ENCODE data around the gene KCTD13. TPM values are rescaled to one million over a fixed set of nuclear protein-coding genes. Genes with fewer than 3 reads are reported as not detected.
A peak's percentile ranks its signal among the peaks of the same experiment; 100 is the strongest.

Gene KCTD13
- total and polyA plus RNA-seq, 4 donors = 5.3 to 31.4 (median 22.9) TPM

DNA sequence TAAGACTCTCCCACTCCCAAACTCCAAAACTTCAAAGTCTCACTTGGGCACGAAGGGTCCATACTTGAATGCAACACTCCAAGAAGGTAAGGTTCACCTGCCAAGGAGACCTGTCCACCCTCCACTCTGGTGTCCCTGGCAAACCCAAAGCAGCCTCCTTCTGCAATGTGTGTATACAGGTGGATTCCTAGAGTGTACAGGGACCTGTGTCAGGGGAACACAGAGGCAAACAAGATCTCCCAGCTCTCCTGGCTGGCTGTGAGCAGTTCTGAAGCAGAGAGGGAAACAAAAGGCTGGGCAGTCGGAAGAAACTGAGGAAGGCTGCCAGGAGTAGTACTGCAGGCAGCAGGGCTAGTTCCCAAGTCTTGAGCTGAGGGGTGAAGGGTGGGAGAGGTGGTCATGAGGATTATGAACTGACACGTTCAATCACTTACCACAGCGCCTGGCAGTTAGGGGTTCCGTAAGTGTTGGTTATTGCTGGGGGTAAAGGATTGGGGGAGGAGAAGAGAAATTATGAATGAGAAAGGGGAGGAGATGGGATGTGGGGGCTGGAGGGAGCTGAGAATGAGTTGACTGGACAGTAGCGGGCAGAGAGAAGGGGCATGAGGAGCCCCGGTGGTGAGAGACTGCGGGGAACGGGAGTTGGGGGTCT is 795 bp downstream of the KCTD13 start:
- ATAC-seq (ENCODE audit: low FRiP score) (no peak), DNase-seq (peak in 1 of 2 donors; percentile 2)
- WGBS, 2 donors = 7 to 8% methylated on average over 9 of the region's 9 CpGs
- intact Hi-C loops (cut with DNase I) = loop anchor here in 1 of 2 donors (5.0 kb wide), 1 partner anchor 37 kb away; the partner anchor contains the start of gene TMEM219
- H3K27ac ChIP-seq (ENCODE audit: low read depth in 1 of 2, low read length in 2 of 2) = no peak overlapping the region
- peaks cover 0 to 3% of the 10 kb centered on the region in 2 donors for H3K36me3 ChIP-seq (ENCODE audit: control insufficient read depth in 1 of 2, insufficient read depth in 2 of 2, low read length in 1 of 2)
- H3K4me3 ChIP-seq (ENCODE audit: low read length in 2 of 2) = peak overlapping the region; percentile 80 to 85
- H3K27me3 ChIP-seq (ENCODE audit: control insufficient read depth in 1 of 2, insufficient read depth in 2 of 2, low read length in 1 of 2) = no peaks in the 10 kb centered on the region
- no peaks in the 10 kb centered on the region for H3K4me1 ChIP-seq (ENCODE audit: control insufficient read depth in 1 of 2, insufficient read depth in 2 of 2, low read length in 2 of 2)
- no peaks in the 10 kb centered on the region for H3K9me3 ChIP-seq (ENCODE audit: control insufficient read depth, low read length)

DNA sequence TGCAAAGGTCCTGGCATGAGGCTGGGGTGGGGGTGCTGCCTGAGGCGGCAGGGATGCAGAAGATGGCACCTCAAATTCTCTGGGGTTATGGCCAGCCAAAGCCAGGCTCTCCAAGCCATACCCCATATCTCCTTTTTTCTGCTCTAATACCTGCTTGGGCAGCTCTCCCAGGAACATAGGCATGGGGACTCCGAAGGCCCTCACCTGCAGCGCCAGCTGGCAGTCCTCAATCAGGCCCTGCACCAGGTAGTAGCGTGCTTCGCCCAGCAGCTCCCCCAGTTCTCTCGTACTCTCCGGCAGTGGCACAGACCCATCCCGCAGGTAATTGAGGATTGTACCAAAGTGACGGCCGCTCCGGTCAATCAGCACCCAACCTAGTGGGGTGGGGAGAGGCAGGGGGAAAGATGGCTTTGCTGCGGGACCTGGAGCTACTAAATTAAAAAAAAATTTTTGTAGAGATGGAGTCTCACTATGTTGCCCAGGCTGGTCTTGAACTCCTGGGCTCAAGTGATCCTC is 3.0 kb downstream of the KCTD13 start:
- 93 to 95% methylated on average over 12 of the region's 12 CpGs for WGBS, 2 donors
- DNase-seq = peak in 1 of 2 donors; percentile 37
- Histone ChIP-seq H3K27ac (ENCODE audit: low read depth in 1 of 2, low read length in 2 of 2) (no peak overlapping the region), H3K4me3 (ENCODE audit: low read length in 2 of 2) (no peak overlapping the region), H3K4me1 (ENCODE audit: control insufficient read depth in 1 of 2, insufficient read depth in 2 of 2, low read length in 2 of 2) (no peaks in the 10 kb centered on the region), H3K9me3 (ENCODE audit: control insufficient read depth, low read length) (no peaks in the 10 kb centered on the region), H3K36me3 (ENCODE audit: control insufficient read depth in 1 of 2, insufficient read depth in 2 of 2, low read length in 1 of 2) (peaks cover 0 to 3% of the 10 kb centered on the region in 2 donors), H3K27me3 (ENCODE audit: control insufficient read depth in 1 of 2, insufficient read depth in 2 of 2, low read length in 1 of 2) (no peaks in the 10 kb centered on the region)
- intact Hi-C loops (cut with DNase I) = no loop called here
- no peak for ATAC-seq (ENCODE audit: low FRiP score)

DNA sequence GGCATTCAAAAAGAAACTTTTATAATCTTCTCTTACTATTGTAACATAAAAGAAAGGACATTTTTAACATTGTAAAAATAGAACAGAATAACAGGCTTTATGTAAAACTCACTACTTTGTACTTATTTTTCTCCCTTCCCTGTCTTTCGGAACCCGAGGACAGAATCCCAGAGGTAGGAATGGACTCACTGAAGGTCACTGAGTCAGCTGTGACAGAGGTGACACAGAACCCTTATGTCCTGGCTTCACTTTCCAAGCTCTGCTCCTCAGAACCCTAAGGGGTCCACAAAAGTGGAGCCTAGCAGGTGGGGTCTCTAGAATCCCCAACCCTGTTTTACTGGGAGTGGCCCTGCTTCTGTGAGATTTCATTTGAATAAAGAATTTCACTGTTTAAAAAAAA is 3.7 kb downstream of the KCTD13 start:
- WGBS, 2 donors = 79 to 80% methylated on average over 2 of the region's 2 CpGs
- intact Hi-C loops (cut with DNase I) = no loop called here
- DNase-seq (no peak), ATAC-seq (ENCODE audit: low FRiP score) (no peak)
- no peaks in the 10 kb centered on the region for H3K9me3 ChIP-seq (ENCODE audit: control insufficient read depth, low read length)
- no peak overlapping the region for H3K4me3 ChIP-seq (ENCODE audit: low read length in 2 of 2)
- no peak overlapping the region for H3K27ac ChIP-seq (ENCODE audit: low read depth in 1 of 2, low read length in 2 of 2)
- no peaks in the 10 kb centered on the region for H3K4me1 ChIP-seq (ENCODE audit: control insufficient read depth in 1 of 2, insufficient read depth in 2 of 2, low read length in 2 of 2)
- no peaks in the 10 kb centered on the region for H3K27me3 ChIP-seq (ENCODE audit: control insufficient read depth in 1 of 2, insufficient read depth in 2 of 2, low read length in 1 of 2)
- peaks cover 0 to 3% of the 10 kb centered on the region in 2 donors for H3K36me3 ChIP-seq (ENCODE audit: control insufficient read depth in 1 of 2, insufficient read depth in 2 of 2, low read length in 1 of 2)

DNA sequence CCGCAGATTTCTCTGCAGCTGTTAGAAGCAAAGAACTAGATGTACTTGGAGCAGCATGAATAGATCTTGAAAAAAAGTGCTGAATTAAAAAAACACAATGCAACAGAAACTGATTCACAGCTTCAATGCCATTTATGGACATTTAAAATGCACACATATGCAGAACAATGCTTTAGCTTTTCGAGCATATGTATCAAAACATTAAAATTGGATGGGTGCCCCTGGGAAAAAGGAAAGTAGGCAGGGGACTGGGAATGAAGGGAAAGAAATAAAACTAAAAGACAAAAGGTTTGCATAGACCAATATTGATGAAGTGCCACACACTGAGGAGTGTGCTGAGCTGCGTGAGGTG is 5.0 kb downstream of the KCTD13 start:
- DNase-seq (no peak), ATAC-seq (ENCODE audit: low FRiP score) (no peak)
- Histone ChIP-seq H3K36me3 (ENCODE audit: control insufficient read depth in 1 of 2, insufficient read depth in 2 of 2, low read length in 1 of 2) (peaks cover 0 to 3% of the 10 kb centered on the region in 2 donors), H3K9me3 (ENCODE audit: control insufficient read depth, low read length) (no peaks in the 10 kb centered on the region), H3K27ac (ENCODE audit: low read depth in 1 of 2, low read length in 2 of 2) (no peak overlapping the region), H3K27me3 (ENCODE audit: control insufficient read depth in 1 of 2, insufficient read depth in 2 of 2, low read length in 1 of 2) (no peaks in the 10 kb centered on the region), H3K4me1 (ENCODE audit: control insufficient read depth in 1 of 2, insufficient read depth in 2 of 2, low read length in 2 of 2) (no peaks in the 10 kb centered on the region), H3K4me3 (ENCODE audit: low read length in 2 of 2) (no peak overlapping the region)
- intact Hi-C loops (cut with DNase I) = no loop called here
- WGBS, 2 donors = 33 to 44% methylated on average over 3 of the region's 3 CpGs

DNA sequence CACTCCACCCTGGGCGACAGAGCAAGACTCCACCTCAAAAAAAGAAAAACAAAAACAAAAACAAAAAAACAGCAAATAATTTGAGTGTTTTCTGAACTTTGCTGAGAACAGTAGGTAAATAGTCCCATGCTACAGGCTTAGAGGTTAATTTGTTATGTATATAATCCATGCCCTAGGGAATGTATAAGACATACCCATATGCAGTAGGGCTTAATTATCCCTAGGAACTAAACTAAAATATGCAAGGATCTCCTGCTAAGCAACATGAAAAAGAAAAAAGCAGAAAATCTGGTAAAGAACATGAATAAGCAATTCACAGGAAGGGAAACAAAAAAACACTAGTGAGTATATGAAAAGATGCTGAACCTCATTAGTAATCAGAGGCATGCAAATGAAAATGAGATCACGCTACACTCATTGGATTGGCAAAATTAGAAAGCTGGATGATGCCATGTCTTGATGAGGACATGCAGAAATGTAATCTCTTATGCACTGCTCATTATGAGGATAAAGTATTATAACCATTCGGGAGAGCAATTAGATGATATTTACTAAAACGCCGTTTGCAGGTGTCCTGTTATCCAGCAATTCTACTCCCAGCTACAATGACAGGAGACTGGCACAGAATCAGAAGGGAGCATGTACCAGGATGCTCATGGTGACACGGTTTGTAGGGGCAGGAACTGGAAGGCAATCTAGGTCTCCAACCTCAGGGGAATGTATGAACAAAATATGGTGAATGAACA is 5.6 kb downstream of the KCTD13 start:
- Histone ChIP-seq H3K4me3 (ENCODE audit: low read length in 2 of 2) (no peak overlapping the region), H3K27ac (ENCODE audit: low read depth in 1 of 2, low read length in 2 of 2) (no peak overlapping the region)
- peak in 1 of 2 donors; percentile 10 for DNase-seq

DNA sequence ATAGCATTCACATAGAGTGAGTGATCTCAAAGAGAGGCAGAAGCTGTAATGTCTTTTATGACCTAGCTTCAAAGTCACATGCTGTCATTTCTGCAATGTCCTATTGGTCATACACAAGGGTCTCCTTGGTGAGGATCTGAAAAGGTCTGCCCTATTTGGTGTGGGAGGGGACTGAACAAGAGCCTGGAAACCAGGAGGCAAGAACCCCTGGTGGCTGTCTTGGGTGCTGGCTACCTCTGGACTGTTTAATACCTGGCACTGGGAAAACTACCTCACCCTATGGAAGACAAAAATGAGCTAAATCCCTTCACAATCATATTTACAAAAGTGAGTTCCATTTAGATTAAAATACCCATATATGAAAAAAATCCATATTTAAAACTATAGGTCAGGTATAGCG is 9.0 kb downstream of the KCTD13 start:
- Histone ChIP-seq H3K4me3 (ENCODE audit: low read length in 2 of 2) (no peak overlapping the region), H3K9me3 (ENCODE audit: control insufficient read depth, low read length) (no peaks in the 10 kb centered on the region), H3K27me3 (ENCODE audit: control insufficient read depth in 1 of 2, insufficient read depth in 2 of 2, low read length in 1 of 2) (no peaks in the 10 kb centered on the region), H3K27ac (ENCODE audit: low read depth in 1 of 2, low read length in 2 of 2) (no peak overlapping the region), H3K4me1 (ENCODE audit: control insufficient read depth in 1 of 2, insufficient read depth in 2 of 2, low read length in 2 of 2) (no peaks in the 10 kb centered on the region), H3K36me3 (ENCODE audit: control insufficient read depth in 1 of 2, insufficient read depth in 2 of 2, low read length in 1 of 2) (peaks cover 0 to 3% of the 10 kb centered on the region in 2 donors)
- WGBS, 2 donors = 99 to 100% methylated on average over 1 of the region's 1 CpG
- DNase-seq (no peak), ATAC-seq (ENCODE audit: low FRiP score) (no peak)
- intact Hi-C loops (cut with DNase I) = loop anchor here in 1 of 2 donors (5.0 kb wide), 1 partner anchor 95 kb away; the partner anchor contains the start of gene DOC2A

More for the DNA sequence above, 5.6 kb downstream of the KCTD13 start:
- ATAC-seq (ENCODE audit: low FRiP score) = no peak
- H3K36me3 ChIP-seq (ENCODE audit: control insufficient read depth in 1 of 2, insufficient read depth in 2 of 2, low read length in 1 of 2) = peaks cover 0 to 3% of the 10 kb centered on the region in 2 donors
- no peaks in the 10 kb centered on the region for H3K4me1 ChIP-seq (ENCODE audit: control insufficient read depth in 1 of 2, insufficient read depth in 2 of 2, low read length in 2 of 2)
- WGBS, 2 donors = 62 to 65% methylated on average over 6 of the region's 6 CpGs
- H3K9me3 ChIP-seq (ENCODE audit: control insufficient read depth, low read length) = no peaks in the 10 kb centered on the region
- H3K27me3 ChIP-seq (ENCODE audit: control insufficient read depth in 1 of 2, insufficient read depth in 2 of 2, low read length in 1 of 2) = no peaks in the 10 kb centered on the region
- intact Hi-C loops (cut with DNase I) = no loop called here

DNA sequence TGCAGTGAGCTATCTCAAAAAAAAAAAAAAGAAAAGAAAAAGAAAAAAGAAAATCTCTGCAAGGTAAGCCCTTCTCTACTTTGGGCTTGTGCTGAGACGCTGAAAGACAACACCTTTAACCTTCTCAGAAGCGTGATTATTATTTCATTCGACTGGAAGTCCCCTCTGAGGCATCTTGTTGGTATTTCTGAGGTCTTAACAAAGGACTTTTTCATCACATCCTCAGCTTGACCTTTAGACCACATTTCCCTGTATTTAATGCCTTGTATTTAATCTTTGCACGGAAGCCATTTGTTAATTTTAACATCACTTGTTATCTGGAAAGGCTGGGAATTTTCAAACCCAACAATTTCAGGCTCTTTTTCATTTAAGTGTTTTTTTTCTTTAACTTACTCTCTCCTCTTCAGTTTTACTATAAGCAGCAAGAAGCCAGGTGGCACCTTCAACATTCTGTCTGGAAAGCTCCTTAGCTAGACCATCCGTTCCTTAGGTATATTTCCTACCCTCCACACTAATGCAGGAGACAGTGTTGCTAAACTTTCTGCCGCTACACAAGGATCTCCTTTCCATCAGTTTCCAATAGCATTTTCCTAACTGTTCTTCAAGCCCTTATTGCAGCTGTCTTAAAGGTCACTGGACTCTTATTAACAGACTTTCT is 10.3 kb downstream of the KCTD13 start:
- Histone ChIP-seq H3K36me3 (ENCODE audit: control insufficient read depth in 1 of 2, insufficient read depth in 2 of 2, low read length in 1 of 2) (peaks cover 0 to 2% of the 10 kb centered on the region in 2 donors), H3K9me3 (ENCODE audit: control insufficient read depth, low read length) (no peaks in the 10 kb centered on the region), H3K4me3 (ENCODE audit: low read length in 2 of 2) (no peak overlapping the region), H3K27ac (ENCODE audit: low read depth in 1 of 2, low read length in 2 of 2) (no peak overlapping the region), H3K4me1 (ENCODE audit: control insufficient read depth in 1 of 2, insufficient read depth in 2 of 2, low read length in 2 of 2) (no peaks in the 10 kb centered on the region), H3K27me3 (ENCODE audit: control insufficient read depth in 1 of 2, insufficient read depth in 2 of 2, low read length in 1 of 2) (no peaks in the 10 kb centered on the region)
- DNase-seq (no peak), ATAC-seq (ENCODE audit: low FRiP score) (no peak)
- WGBS, 2 donors = 87 to 90% methylated on average over 6 of the region's 6 CpGs
- intact Hi-C loops (cut with DNase I) = loop anchor here in 1 of 2 donors (5.0 kb wide), 1 partner anchor 97 kb away; the partner anchor contains the start of gene DOC2A

DNA sequence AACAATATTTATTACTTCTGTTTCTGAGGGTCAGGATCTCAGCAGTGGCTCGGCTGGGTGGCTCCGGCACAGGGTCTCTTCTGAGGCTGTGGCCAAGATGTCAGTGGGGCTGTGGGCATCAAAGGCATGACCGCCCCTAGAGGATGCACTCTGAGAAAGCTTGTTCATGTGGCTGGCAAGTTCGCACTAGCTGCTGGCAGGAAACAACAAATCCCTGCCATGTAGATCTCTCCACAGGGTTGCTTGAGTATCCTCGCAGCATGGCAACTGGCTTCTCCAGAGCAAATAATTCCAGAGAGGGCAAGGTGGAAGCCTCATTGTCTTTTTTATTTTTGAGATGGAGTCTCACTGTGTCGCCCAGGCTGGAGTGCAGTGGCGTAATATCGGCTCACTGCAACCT is 12.5 kb downstream of the KCTD13 start:
- Histone ChIP-seq H3K4me3 (ENCODE audit: low read length in 2 of 2) (no peak overlapping the region), H3K27ac (ENCODE audit: low read depth in 1 of 2, low read length in 2 of 2) (no peak overlapping the region), H3K36me3 (ENCODE audit: control insufficient read depth in 1 of 2, insufficient read depth in 2 of 2, low read length in 1 of 2) (no peaks in the 10 kb centered on the region), H3K4me1 (ENCODE audit: control insufficient read depth in 1 of 2, insufficient read depth in 2 of 2, low read length in 2 of 2) (no peaks in the 10 kb centered on the region), H3K27me3 (ENCODE audit: control insufficient read depth in 1 of 2, insufficient read depth in 2 of 2, low read length in 1 of 2) (no peaks in the 10 kb centered on the region), H3K9me3 (ENCODE audit: control insufficient read depth, low read length) (no peaks in the 10 kb centered on the region)
- intact Hi-C loops (cut with DNase I) = no loop called here
- 95 to 97% methylated on average over 8 of the region's 8 CpGs for WGBS, 2 donors
- ATAC-seq (ENCODE audit: low FRiP score) (no peak), DNase-seq (peak in 1 of 2 donors; percentile 43)
